HFF-Myc (cell line): ENCODE measurements around the gene KCNJ6.

Source experiments
- DNase-seq: peaks from one replicate; pipeline ENCODE4 v3.0.0-alpha.2; 2011; ENCODE audit warnings: low read depth; ENCODE audit errors: extremely low read depth
- H3K4me3 ChIP-seq: replicated peaks from 2 replicates; pipeline ENCODE4 v1.5.1; 2011; ENCODE audit warnings: low read depth, mild to moderate bottlenecking, control low read depth, low read length
- CTCF ChIP-seq: IDR thresholded peaks from 2 replicates; pipeline ENCODE4 v1.5.1; 2012; ENCODE audit warnings: mild to moderate bottlenecking, low read depth, low read length, control low read depth; ENCODE audit errors: missing control alignments

KCNJ6 gene

DNA sequence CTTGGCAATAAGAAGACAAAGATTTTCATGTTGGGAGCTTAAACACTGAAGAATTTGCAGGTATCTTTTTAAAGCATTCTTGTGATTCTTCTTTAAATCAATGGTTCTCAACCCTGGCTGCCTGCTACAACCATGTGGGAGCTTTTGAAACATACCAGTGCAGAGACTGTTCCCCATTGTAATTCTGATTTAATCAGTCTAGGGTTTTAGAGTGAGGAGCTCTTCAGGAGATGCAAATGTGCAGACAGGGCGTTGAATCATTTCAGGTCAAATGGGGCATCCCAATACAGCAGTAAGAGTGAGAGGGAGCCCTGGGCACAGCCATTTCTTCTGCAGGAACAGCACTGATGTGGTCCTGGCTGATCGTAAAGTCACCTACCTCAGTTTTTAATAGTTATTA is 24.3 kb downstream of the KCNJ6 start:
- no peak for TF ChIP-seq CTCF
- DNase-seq, result no peak

GRCh38 chr21:37888659-37889058 is 27.6 kb downstream of the KCNJ6 start:
- TF ChIP-seq CTCF, result no peak
- H3K4me3 ChIP-seq, result no peak overlapping the region
- no peak for DNase-seq

More for the DNA sequence above, 24.3 kb downstream of the KCNJ6 start:
- H3K4me3 ChIP-seq, result no peak overlapping the region

DNA sequence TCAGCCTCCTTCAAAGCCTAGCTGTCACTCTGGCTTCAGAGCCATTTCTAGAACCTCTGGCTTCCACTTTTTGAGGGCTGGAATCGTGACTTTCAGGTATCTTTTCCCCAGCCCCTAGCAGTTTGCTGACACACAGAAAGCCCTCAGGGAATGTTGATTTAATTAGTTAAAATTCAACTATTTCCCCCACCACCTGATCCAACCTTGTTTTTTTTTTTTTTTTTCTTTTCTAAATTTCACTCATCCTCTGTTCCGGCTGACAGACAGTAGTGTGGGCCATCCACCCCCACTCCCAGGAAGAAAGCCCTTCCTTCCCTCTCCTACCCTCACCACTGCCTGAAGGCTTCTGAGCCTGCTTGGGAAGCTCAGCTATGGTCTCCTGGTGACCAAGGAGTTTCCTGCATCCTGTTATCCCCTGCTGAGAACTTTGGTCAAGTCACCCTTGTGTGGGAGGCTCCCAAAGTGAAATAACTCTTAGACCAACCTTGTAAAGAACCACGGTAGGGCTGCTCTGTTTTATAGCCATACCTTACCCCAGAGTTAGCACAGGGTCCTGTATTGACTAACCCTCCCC is 29.4 kb downstream of the KCNJ6 start:
- no peak for DNase-seq
- TF ChIP-seq CTCF, result no peak
- no peak overlapping the region for H3K4me3 ChIP-seq

DNA sequence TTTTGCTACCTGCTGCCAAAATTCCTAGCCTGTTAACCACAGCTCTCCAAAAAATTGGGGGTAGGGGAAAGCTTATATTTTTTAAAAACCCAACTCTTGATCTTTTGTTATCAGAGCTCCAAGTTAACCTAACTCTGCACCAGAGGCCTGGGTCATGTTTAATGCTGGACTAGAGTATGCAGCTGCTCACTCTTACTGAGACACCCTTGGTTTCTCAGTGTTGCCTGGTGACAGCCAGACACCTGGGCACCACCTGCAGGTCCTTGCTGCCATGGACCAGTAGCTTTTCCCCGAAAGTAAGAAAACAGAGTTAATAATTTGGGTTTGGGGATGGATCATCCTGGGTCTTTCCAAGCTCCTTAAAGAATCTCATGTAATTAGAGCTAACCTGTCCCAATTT is 30.1 kb downstream of the KCNJ6 start:
- DNase-seq, result no peak
- no peak overlapping the region for H3K4me3 ChIP-seq
- no peak for TF ChIP-seq CTCF

- no peak for DNase-seq
- no peak overlapping the region for H3K4me3 ChIP-seq
Measured at GRCh38 chr21:37878946-37879660, 37.2 kb downstream of the KCNJ6 start.

DNA sequence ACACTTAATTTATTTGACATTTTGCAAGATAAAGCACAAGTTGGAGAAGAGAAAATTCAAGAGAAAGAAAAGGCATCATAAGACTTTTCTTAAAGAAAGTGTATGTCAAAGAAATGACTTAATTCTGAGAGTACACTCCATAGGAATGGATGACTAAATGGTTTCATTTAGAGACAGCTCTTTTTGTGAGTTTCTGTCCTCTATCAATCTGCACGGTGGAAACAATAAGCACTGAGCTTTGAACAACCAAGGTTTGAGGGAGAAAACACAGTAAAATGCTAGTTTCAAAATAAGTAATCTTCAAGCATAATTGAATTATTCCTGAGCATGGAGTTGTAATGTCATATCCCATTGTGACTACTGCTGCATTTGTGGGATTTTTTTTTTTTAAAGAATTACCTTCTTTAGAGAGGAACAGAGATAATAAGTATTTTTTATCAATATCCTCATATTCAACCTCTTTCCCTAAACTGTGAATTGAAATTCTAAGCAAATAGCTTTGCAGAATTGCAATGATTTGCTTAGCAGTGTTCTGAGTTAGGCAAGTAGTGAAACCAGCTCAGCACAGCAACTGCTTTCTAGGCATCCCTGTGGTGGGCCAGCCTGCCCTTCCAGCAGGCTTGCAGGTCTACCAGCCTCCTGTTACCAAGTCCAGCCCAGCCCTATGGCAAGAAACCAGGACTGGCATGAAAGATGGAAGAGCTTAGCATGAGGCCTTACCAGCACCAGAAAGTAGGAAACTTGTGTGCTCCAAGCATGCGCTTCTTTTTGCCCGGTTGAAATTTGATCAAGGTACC is 38.2 kb downstream of the KCNJ6 start:
- no peak for TF ChIP-seq CTCF
- no peak overlapping the region for H3K4me3 ChIP-seq
- no peak for DNase-seq

More at GRCh38 chr21:37878946-37879660, 37.2 kb downstream of the KCNJ6 start:
- no peak for TF ChIP-seq CTCF
